ENCODE results near the gene BAK1. TPM values are rescaled to one million over a fixed set of nuclear protein-coding genes. Genes with fewer than 3 reads are reported as not detected.

BAK1 gene
- total and polyA plus RNA-seq, 2 of the 13 experiments (the other 11 are each of a cell fraction or from before 2014, with no cell fraction given): 15.0 to 23.8 TPM

DNA sequence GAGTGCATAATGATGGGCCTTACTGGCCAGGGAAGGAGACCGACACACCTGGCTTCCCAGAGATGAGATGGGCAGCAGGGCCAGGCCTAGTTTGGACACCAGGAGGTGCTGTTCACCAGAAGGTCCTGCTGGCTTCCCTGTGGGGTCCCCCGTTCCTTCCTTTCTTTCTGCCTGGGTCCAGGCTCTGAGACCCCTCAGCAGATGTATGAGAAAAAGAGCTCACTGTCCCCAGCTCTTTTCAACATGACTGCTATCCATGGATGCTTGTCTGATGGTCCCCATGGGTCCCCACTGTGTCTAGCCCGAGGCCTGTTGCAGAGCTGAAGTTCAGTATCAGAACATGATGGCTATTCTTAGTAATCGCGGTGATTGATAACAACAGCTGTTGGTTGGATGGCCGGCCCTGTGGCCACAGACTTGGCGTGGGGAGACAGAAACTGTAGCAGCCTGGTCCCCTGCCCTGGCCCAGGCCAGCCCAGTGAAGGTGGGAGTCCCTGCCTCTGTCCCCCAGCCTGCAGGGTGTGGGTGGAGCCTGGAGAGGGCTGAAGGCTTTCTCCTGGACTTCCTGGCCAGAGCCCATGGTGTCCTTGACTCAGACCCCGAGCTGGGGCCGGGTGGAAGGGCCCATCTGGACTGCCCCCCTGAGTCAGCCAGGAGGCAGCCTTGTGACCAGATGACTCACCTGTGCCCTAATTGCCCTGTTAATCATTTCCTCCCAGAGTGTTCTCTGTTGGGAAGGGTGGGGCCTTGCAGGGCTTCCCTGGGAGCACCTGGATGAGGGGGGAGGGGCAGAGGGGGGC, 9.9 kb upstream of the BAK1 start (continued):
- TF ChIP-seq, protein P1, sequence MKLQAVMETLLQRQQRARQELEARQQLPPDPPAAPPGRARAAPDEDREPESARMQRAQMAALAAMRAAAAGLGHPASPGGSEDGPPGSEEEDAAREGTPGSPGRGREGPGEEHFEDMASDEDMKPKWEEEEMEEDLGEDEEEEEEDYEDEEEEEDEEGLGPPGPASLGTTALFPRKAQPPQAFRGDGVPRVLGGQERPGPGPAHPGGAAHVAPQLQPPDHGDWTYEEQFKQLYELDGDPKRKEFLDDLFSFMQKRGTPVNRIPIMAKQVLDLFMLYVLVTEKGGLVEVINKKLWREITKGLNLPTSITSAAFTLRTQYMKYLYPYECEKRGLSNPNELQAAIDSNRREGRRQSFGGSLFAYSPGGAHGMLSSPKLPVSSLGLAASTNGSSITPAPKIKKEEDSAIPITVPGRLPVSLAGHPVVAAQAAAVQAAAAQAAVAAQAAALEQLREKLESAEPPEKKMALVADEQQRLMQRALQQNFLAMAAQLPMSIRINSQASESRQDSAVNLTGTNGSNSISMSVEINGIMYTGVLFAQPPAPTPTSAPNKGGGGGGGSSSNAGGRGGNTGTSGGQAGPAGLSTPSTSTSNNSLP (IDR thresholded peaks at IDR 0.05; ENCODE audit: low read depth, low read length): peak; percentile 38; the same call in 1 of the 2 replicates
- no peak for TF ChIP-seq ZNF737 (CRISPR knock-in tag; IDR thresholded peaks at IDR 0.05; ENCODE audit: borderline replicate concordance)
- TF ChIP-seq, protein P2, sequence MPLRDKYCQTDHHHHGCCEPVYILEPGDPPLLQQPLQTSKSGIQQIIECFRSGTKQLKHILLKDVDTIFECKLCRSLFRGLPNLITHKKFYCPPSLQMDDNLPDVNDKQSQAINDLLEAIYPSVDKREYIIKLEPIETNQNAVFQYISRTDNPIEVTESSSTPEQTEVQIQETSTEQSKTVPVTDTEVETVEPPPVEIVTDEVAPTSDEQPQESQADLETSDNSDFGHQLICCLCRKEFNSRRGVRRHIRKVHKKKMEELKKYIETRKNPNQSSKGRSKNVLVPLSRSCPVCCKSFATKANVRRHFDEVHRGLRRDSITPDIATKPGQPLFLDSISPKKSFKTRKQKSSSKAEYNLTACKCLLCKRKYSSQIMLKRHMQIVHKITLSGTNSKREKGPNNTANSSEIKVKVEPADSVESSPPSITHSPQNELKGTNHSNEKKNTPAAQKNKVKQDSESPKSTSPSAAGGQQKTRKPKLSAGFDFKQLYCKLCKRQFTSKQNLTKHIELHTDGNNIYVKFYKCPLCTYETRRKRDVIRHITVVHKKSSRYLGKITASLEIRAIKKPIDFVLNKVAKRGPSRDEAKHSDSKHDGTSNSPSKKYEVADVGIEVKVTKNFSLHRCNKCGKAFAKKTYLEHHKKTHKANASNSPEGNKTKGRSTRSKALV (CRISPR knock-in tag; IDR thresholded peaks at IDR 0.05): peak; percentile 77
- no peak for TF ChIP-seq HMGXB3 (CRISPR knock-in tag; IDR thresholded peaks at IDR 0.05; ENCODE audit: borderline replicate concordance)
- no peak for TF ChIP-seq RCOR2 (CRISPR knock-in tag; IDR thresholded peaks at IDR 0.05)
- no peak for TF ChIP-seq ZNF225 (CRISPR knock-in tag; IDR thresholded peaks at IDR 0.05)
- no peak for TF ChIP-seq TEF (CRISPR knock-in tag; IDR thresholded peaks at IDR 0.05)
- TF ChIP-seq, protein P3, sequence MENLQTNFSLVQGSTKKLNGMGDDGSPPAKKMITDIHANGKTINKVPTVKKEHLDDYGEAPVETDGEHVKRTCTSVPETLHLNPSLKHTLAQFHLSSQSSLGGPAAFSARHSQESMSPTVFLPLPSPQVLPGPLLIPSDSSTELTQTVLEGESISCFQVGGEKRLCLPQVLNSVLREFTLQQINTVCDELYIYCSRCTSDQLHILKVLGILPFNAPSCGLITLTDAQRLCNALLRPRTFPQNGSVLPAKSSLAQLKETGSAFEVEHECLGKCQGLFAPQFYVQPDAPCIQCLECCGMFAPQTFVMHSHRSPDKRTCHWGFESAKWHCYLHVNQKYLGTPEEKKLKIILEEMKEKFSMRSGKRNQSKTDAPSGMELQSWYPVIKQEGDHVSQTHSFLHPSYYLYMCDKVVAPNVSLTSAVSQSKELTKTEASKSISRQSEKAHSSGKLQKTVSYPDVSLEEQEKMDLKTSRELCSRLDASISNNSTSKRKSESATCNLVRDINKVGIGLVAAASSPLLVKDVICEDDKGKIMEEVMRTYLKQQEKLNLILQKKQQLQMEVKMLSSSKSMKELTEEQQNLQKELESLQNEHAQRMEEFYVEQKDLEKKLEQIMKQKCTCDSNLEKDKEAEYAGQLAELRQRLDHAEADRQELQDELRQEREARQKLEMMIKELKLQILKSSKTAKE (CRISPR knock-in tag; IDR thresholded peaks at IDR 0.05; ENCODE audit: borderline replicate concordance): peak; percentile 60; the same call in 1 of the 2 replicates
- 0 out of 2 replicates have a peak, but pooled peaks have one; percentile 65 for TF ChIP-seq TOE1 (CRISPR knock-in tag; IDR thresholded peaks at IDR 0.05)
- no peak for TF ChIP-seq ZNF30 (CRISPR knock-in tag; IDR thresholded peaks at IDR 0.05)
- TF ChIP-seq, protein P4, sequence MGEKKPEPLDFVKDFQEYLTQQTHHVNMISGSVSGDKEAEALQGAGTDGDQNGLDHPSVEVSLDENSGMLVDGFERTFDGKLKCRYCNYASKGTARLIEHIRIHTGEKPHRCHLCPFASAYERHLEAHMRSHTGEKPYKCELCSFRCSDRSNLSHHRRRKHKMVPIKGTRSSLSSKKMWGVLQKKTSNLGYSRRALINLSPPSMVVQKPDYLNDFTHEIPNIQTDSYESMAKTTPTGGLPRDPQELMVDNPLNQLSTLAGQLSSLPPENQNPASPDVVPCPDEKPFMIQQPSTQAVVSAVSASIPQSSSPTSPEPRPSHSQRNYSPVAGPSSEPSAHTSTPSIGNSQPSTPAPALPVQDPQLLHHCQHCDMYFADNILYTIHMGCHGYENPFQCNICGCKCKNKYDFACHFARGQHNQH (CRISPR knock-in tag; IDR thresholded peaks at IDR 0.05): peak; percentile 43; the same call in 1 of the 2 replicates

All from HepG2 (cell line).